Liver (tissue), 9 donors: ENCODE results near the gene GRIN3A. TPM values are rescaled to one million over a fixed set of nuclear protein-coding genes. Genes with fewer than 3 reads are reported as not detected.

ENCODE experiments used
- DNase-seq: peaks from one replicate; pipeline ENCODE4 v3.0.0-alpha.2; 2017; ENCODE audit warnings: low spot score
- H3K27ac ChIP-seq, 2 donors: one replicate each; pipeline ENCODE4 v1.7.0; 2013; ENCODE audit warnings: inconsistent platforms in 2 of 2, low read length in 2 of 2, control low read depth in 1 of 2, low read depth in 1 of 2, mild to moderate bottlenecking in 1 of 2
- H3K27me3 ChIP-seq, 4 donors: one replicate each; pipeline versions ENCODE4 v1.6.1 to v1.7.0; 2013; ENCODE audit warnings: low read length in 3 of 4, inconsistent platforms in 1 of 4, mild to moderate bottlenecking in 1 of 4, moderate library complexity in 1 of 4; ENCODE audit not compliant: control insufficient read depth in 4 of 4, insufficient read depth in 4 of 4
- H3K36me3 ChIP-seq, 4 donors: one replicate each; pipeline versions ENCODE4 v1.6.1 to v1.7.0; 2013; ENCODE audit warnings: low read length in 3 of 4, mild to moderate bottlenecking in 3 of 4, low read depth in 1 of 4, moderate library complexity in 1 of 4; ENCODE audit not compliant: control insufficient read depth in 4 of 4, insufficient read depth in 3 of 4
- H3K4me1 ChIP-seq, 4 donors: one replicate each; pipeline versions ENCODE4 v1.6.1 to v1.7.0; 2013; ENCODE audit warnings: low read length in 3 of 4, mild to moderate bottlenecking in 3 of 4, moderate library complexity in 1 of 4; ENCODE audit not compliant: control insufficient read depth in 4 of 4, insufficient read depth in 4 of 4
- H3K4me3 ChIP-seq, 3 donors: one replicate each; pipeline versions ENCODE4 v1.6.1 to v1.7.0; 2013; ENCODE audit warnings: low read length in 3 of 3, control low read depth in 1 of 3, low read depth in 1 of 3, mild to moderate bottlenecking in 1 of 3
- H3K9ac ChIP-seq, 2 donors: one replicate each; pipeline ENCODE4 v1.7.0; 2013; ENCODE audit warnings: low read length in 2 of 2, mild to moderate bottlenecking in 2 of 2, moderate library complexity in 2 of 2, control low read depth in 1 of 2, low read depth in 1 of 2
- H3K9me3 ChIP-seq, 4 donors: one replicate each; pipeline versions ENCODE4 v1.6.1 to v1.7.0; 2013; ENCODE audit warnings: low read length in 3 of 4; ENCODE audit not compliant: control insufficient read depth in 4 of 4
- ATF3 ChIP-seq: IDR thresholded peaks from 2 replicates; pipeline ENCODE4 v1.6.1; 2016; ENCODE audit warnings: antibody characterized with exemption
- CTCF ChIP-seq: fragments of 150-350 bp; IDR thresholded peaks from 2 replicates; pipeline ENCODE4 v1.5.1; 2017; ENCODE audit warnings: improper control_type of control experiment, low read depth, low read length; ENCODE audit not compliant: missing input control
- EGR1 ChIP-seq, 2 donors: IDR thresholded peaks; 2 replicates each; pipeline ENCODE4 v1.6.1; 2016 to 2018; ENCODE audit warnings: antibody characterized with exemption in 2 of 2, low read depth in 2 of 2
- FOXA1 ChIP-seq: IDR thresholded peaks from 2 replicates; pipeline ENCODE4 v1.6.1; 2016; ENCODE audit warnings: antibody characterized with exemption
- FOXA2 ChIP-seq: IDR thresholded peaks from 2 replicates; pipeline ENCODE4 v1.6.1; 2016; ENCODE audit warnings: antibody characterized with exemption
- HNF4A ChIP-seq, 2 donors: conservative IDR thresholded peaks; 2 replicates each; pipeline ENCODE4 v1.6.1; 2016; ENCODE audit warnings: antibody characterized with exemption in 2 of 2, mild to moderate bottlenecking in 2 of 2
- HNF4G ChIP-seq: IDR thresholded peaks from 2 replicates; pipeline ENCODE4 v1.6.1; 2016; ENCODE audit warnings: antibody characterized with exemption
- JUND ChIP-seq, 2 donors: IDR thresholded peaks; 2 replicates each; pipeline ENCODE4 v1.6.1; 2016; ENCODE audit warnings: antibody characterized with exemption in 2 of 2
- MAX ChIP-seq: IDR thresholded peaks from 2 replicates; pipeline ENCODE4 v1.6.1; 2016; ENCODE audit warnings: antibody characterized with exemption
- NR2F2 ChIP-seq: IDR thresholded peaks from 2 replicates; pipeline ENCODE4 v1.6.1; 2016; ENCODE audit warnings: antibody characterized with exemption
- REST ChIP-seq: IDR thresholded peaks from 2 replicates; pipeline ENCODE4 v1.6.1; 2016; ENCODE audit warnings: antibody characterized with exemption, mild to moderate bottlenecking
- RXRA ChIP-seq, 2 donors: IDR thresholded peaks; 2 replicates each; pipeline ENCODE4 v1.6.1; 2017 to 2018; ENCODE audit warnings: antibody characterized with exemption in 2 of 2, mild to moderate bottlenecking in 1 of 2
- YY1 ChIP-seq: IDR thresholded peaks from 2 replicates; pipeline ENCODE4 v1.6.1; 2016; ENCODE audit warnings: antibody characterized with exemption, mild to moderate bottlenecking
- WGBS: extraction: QIAGEN DNeasy Blood & Tissue Kit; methylation state at CpG from one replicate; pipeline ENCODE4 v1.1.7; 2013; 5-methylcytosine and 5-hydroxymethylcytosine counted together
- polyA plus RNA-seq, 2 donors: library from polyadenylated mRNA; stranded (reverse) in 1 of 2; unstranded in 1 of 2; fragments of 200-250 nt in 1 of 2; fragments of >200 nt in 1 of 2; fragmentation: Nextera tagmentation in 1 of 2; extraction: Ambion mirVana in 1 of 2; gene quantifications; one replicate each; pipeline versions ENCODE4 v1.2.1 to v1.2.3, GENCODE V29; 2013 to 2015
- total RNA-seq, 2 donors: library from RNA; depleted of rRNA; stranded (reverse); fragments of >200 nt; gene quantifications; one replicate each; pipeline ENCODE4 v1.2.3, GENCODE V29; 2014
- donor health status: healthy.
- donor health status: healthy.
- donor health status: healthy.
- donor health status: healthy.
- donor health status: healthy.

Gene GRIN3A
- total and polyA plus RNA-seq, 4 donors = under 0.01 to 0.23 (median 0.09) TPM

- Histone ChIP-seq H3K27ac (no peak overlapping the region), H3K9ac (no peak overlapping the region), H3K9me3 (no peaks in the 10 kb centered on the region), H3K36me3 (no peaks in the 10 kb centered on the region), H3K4me3 (no peak overlapping the region), H3K4me1 (peaks cover 2 to 49% (median 24%) of the 10 kb centered on the region in 4 donors), H3K27me3 (no peaks in the 10 kb centered on the region)
- DNase-seq = no peak
- WGBS = 73% methylated on average over 4 of the region's 4 CpGs
- TF ChIP-seq HNF4G = no peak
Observed at GRCh38 chr9:101634741-101635409, 103.6 kb downstream of the GRIN3A start.

GRCh38 chr9:101632611-101633010 is 105.8 kb downstream of the GRIN3A start:
- H3K4me3 ChIP-seq = no peak overlapping the region
- H3K9ac ChIP-seq = no peak overlapping the region
- 93% methylated on average over 1 of the region's 1 CpG for WGBS
- peaks cover 2 to 27% (median 8%) of the 10 kb centered on the region in 4 donors for H3K4me1 ChIP-seq
- no peaks in the 10 kb centered on the region for H3K9me3 ChIP-seq
- no peaks in the 10 kb centered on the region for H3K27me3 ChIP-seq
- H3K27ac ChIP-seq = no peak overlapping the region
- H3K36me3 ChIP-seq = no peaks in the 10 kb centered on the region
- TF ChIP-seq REST = no peak
- no peak for TF ChIP-seq FOXA1
- TF ChIP-seq NR2F2 = no peak
- no peak for TF ChIP-seq FOXA2
- TF ChIP-seq JUND (IDR thresholded peaks at IDR 0.05) = no peak
- TF ChIP-seq YY1 = no peak
- TF ChIP-seq ATF3 = no peak
- no peak for TF ChIP-seq EGR1 (IDR thresholded peaks at IDR 0.05; ENCODE audit: low read depth in 2 of 2)
- TF ChIP-seq MAX = no peak
- no peak for TF ChIP-seq CTCF
- DNase-seq = no peak

GRCh38 chr9:101631892-101632291 is 106.6 kb downstream of the GRIN3A start:
- Histone ChIP-seq H3K36me3 (no peaks in the 10 kb centered on the region), H3K4me3 (no peak overlapping the region), H3K9ac (no peak overlapping the region), H3K4me1 (peaks cover 2 to 25% (median 8%) of the 10 kb centered on the region in 4 donors), H3K9me3 (no peaks in the 10 kb centered on the region), H3K27ac (no peak overlapping the region), H3K27me3 (no peaks in the 10 kb centered on the region)
- no peak for DNase-seq
- 22% methylated on average over 2 of the region's 2 CpGs for WGBS
- peak in 1 of 2 donors; percentile 26 for TF ChIP-seq HNF4A (conservative IDR thresholded peaks at IDR 0.05)
- no peak for TF ChIP-seq RXRA (IDR thresholded peaks at IDR 0.05)
